Left ventricle myocardium inferior (tissue), 1 donor: Measurements from ENCODE around the gene MAFG. TPM values are rescaled to one million over a fixed set of nuclear protein-coding genes. Genes with fewer than 3 reads are reported as not detected.
A peak's percentile ranks its signal among the peaks of the same experiment; 100 is the strongest.

ENCODE experiments used
- DNase-seq: peaks from one replicate; pipeline ENCODE4 v3.0.0-alpha.2; 2020
- H3K27ac ChIP-seq: fragments of 200-600 bp; replicated peaks from 2 replicates; pipeline ENCODE4 v1.8.0; 2021
- H3K27me3 ChIP-seq: fragments of 200-600 bp; 2 replicates; pipeline ENCODE4 v1.8.0; 2021; ENCODE audit warnings: low read depth
- H3K36me3 ChIP-seq: fragments of 200-600 bp; 2 replicates; pipeline ENCODE4 v1.8.0; 2021
- H3K4me1 ChIP-seq: fragments of 200-600 bp; 2 replicates; pipeline ENCODE4 v1.8.0; 2021
- H3K4me3 ChIP-seq: fragments of 200-600 bp; 2 replicates; pipeline ENCODE4 v1.8.0; 2021; ENCODE audit warnings: mild to moderate bottlenecking, moderate library complexity
- H3K9me3 ChIP-seq: fragments of 200-600 bp; replicated peaks from 2 replicates; pipeline ENCODE4 v1.8.0; 2021
- CTCF ChIP-seq: fragments of 200-600 bp; IDR thresholded peaks from 2 replicates; pipeline ENCODE4 v1.8.0; 2021; ENCODE audit warnings: antibody characterized with exemption, mild to moderate bottlenecking, borderline replicate concordance
- intact Hi-C: fragments of 100-400 bp; cut with micrococcal nuclease; formaldehyde crosslinking; loops from one replicate; pipeline ENCODE4 v1.11.0; 2022
- total RNA-seq: library from RNA; stranded (reverse); fragmentation: NEBNext Ultra II Directional; extraction: Animal tissue kit (Norgen Biotek cat#: 25700); gene quantifications from one replicate; pipeline ENCODE4 v1.2.1, GENCODE V29; 2021
- donor health status: DM: no; HTN: yes; CAD: no; lungs with severe emphysema.

The MAFG gene
- total RNA-seq, 1 donor from 2014 or later = 24.3 TPM

- H3K4me3 ChIP-seq = no peak overlapping the region
- no peaks in the 10 kb centered on the region for H3K9me3 ChIP-seq
- intact Hi-C loops = no loop called here
- DNase-seq = no peak
- no peaks in the 10 kb centered on the region for H3K27me3 ChIP-seq
- TF ChIP-seq CTCF = no peak
- H3K27ac ChIP-seq = no peak overlapping the region
- H3K4me1 ChIP-seq = peaks cover 17% of the 10 kb centered on the region
- H3K36me3 ChIP-seq = peaks cover 29% of the 10 kb centered on the region
These were observed 22.7 kb downstream of the MAFG start for GRCh38 chr17:81904600-81905423.

GRCh38 chr17:81903896-81904599 is 23.5 kb downstream of the MAFG start:
- Histone ChIP-seq H3K4me3 (no peak overlapping the region), H3K27ac (no peak overlapping the region), H3K4me1 (peaks cover 16% of the 10 kb centered on the region), H3K27me3 (no peaks in the 10 kb centered on the region), H3K36me3 (peaks cover 37% of the 10 kb centered on the region), H3K9me3 (no peaks in the 10 kb centered on the region)
- no peak for TF ChIP-seq CTCF
- intact Hi-C loops = no loop called here
- no peak for DNase-seq

- no peak for TF ChIP-seq CTCF
- Histone ChIP-seq H3K27me3 (no peaks in the 10 kb centered on the region), H3K4me1 (peaks cover 16% of the 10 kb centered on the region), H3K4me3 (no peak overlapping the region), H3K27ac (no peak overlapping the region), H3K36me3 (peaks cover 43% of the 10 kb centered on the region), H3K9me3 (no peaks in the 10 kb centered on the region)
- DNase-seq = no peak
- intact Hi-C loops = no loop called here
These were observed 24.1 kb downstream of the MAFG start for GRCh38 chr17:81903415-81903831.

- H3K4me3 ChIP-seq = peak overlapping the region; percentile 57
- no peak for TF ChIP-seq CTCF
- no peaks in the 10 kb centered on the region for H3K27me3 ChIP-seq
- peaks cover 16% of the 10 kb centered on the region for H3K4me1 ChIP-seq
- intact Hi-C loops = no loop called here
- H3K27ac ChIP-seq = no peak overlapping the region
- peaks cover 49% of the 10 kb centered on the region for H3K36me3 ChIP-seq
- DNase-seq = no peak
- no peaks in the 10 kb centered on the region for H3K9me3 ChIP-seq
These were observed 24.7 kb downstream of the MAFG start for GRCh38 chr17:81902653-81903414.

- Histone ChIP-seq H3K36me3 (peaks cover 56% of the 10 kb centered on the region), H3K27ac (no peak within 1 kb of the TSS), H3K9me3 (no peaks in the 10 kb centered on the region), H3K27me3 (no peaks in the 10 kb centered on the region), H3K4me3 (peak within 1 kb of the TSS; percentile 57), H3K4me1 (peaks cover 16% of the 10 kb centered on the region)
- no peak for TF ChIP-seq CTCF
- no peak for DNase-seq
- intact Hi-C loops = no loop called here
These were observed 25.4 kb downstream of the MAFG start, which contains the start of gene NPB for GRCh38 chr17:81902023-81902652. NPB (plus strand) TSS chr17:81902238; CDS start chr17:81902278, 40 bp downstream.
